Non-pigmented ciliary epithelial cell (primary cell): ENCODE results near the gene PDIA5.

Source experiments
- DNase-seq: peaks from one replicate; pipeline ENCODE4 v3.0.0-alpha.2; 2010; ENCODE audit warnings: low read depth

The PDIA5 gene

DNA sequence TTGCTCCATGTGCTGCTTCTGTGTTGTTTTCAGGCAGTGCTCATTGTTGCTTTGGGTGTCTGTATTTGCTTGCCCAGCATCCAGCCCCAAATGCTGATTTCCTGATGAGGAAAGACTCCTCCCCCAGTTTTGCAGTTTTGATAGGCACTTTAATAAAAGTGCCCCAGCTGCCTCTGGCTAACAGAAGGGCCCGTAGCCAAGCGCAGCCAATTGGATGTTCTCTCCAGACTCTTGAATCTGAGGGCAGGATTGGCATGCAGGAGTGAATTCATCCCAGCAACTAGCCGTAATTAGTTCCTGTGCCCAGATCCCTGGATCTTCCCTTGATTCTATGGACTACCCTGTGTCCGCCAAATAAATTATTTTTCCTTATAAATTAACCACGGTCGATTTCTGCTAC, 24.4 kb upstream of the PDIA5 start:
- DNase-seq: no peak

DNA sequence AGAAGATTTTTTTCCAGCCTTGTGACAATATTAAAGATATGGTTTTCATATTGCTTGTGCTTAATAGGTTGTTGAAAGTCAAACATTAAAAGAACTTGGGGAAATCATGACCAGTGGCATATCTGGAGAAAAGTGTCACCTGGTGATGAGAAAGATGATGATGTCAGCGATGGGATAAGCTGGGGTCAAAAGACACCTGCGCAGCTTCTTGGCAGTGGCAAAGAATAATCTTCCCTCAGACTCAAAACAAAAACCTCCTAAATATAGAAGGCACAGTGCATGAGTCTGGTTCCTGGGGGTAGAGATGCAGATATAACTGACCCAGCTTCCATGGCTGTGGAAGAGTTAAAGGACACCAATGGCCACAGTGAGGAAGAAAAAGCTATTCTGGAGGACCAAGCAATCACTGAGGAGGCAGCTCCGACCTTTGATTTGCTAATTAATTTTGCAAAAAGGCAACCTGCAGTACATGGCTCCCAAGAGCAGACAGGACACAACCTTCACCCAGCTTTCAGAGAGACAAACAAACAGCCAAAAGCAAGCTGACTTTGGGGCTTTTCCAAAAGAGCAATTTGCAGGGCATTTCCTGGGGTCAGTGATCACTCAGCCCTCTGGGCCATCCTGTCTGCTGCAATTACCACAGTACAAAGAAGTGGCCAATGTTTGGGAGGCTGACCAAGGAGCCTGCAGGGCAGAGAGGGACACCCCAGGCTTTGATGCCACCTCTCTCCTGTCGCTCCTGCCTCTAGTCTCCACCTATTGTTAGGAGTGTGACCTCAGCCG, 21.7 kb upstream of the PDIA5 start:
- DNase-seq: no peak

DNA sequence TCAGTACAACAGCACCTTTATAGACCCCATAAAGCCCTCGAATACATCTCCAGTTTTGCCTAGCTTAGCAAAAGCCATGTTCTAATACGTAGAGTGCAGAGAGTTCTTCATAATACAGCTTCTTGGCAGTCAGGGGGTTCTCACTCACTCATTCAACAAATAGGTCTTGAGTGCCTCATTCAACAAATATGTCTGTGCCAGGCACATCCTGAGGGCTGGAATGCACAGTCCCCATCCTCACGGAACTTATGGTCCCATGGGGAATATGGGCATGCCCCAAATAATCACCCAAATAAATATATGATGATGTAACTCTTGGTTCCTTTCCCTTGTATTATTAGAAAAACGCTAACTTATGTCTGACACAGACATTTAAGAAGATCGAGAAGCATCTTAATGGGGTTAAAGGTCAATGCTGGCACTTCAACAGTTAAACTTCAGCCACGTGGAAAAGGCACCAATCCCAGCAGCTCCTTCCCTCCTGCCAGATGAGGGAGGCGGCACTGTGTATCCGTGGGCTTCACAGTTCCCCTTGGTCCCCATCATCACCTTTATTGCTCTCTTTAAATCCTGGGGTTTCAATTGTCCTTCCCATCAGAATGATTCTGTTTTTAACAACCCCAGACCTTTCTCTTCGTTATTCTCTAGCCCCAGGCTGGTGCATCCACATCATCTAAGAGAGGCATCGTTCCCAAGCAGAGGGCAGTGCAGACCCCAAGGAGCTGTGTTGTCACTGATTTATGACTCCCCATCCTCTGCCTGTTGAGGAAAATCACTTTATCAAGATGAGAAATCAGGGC, 20.4 kb upstream of the PDIA5 start:
- no peak for DNase-seq

DNA sequence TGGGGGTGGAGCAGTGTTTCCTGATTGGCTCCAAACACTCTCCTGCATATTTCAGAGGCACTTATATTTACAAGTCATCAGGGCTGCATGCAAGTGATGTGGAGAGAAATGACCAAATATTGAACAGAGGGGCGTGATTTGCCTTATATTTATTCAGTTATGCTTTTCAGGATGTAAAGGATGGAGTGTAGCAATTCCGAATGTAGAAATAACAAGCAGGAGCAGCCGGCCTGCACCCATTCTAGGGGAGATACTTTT, 19.8 kb upstream of the PDIA5 start:
- no peak for DNase-seq

DNA sequence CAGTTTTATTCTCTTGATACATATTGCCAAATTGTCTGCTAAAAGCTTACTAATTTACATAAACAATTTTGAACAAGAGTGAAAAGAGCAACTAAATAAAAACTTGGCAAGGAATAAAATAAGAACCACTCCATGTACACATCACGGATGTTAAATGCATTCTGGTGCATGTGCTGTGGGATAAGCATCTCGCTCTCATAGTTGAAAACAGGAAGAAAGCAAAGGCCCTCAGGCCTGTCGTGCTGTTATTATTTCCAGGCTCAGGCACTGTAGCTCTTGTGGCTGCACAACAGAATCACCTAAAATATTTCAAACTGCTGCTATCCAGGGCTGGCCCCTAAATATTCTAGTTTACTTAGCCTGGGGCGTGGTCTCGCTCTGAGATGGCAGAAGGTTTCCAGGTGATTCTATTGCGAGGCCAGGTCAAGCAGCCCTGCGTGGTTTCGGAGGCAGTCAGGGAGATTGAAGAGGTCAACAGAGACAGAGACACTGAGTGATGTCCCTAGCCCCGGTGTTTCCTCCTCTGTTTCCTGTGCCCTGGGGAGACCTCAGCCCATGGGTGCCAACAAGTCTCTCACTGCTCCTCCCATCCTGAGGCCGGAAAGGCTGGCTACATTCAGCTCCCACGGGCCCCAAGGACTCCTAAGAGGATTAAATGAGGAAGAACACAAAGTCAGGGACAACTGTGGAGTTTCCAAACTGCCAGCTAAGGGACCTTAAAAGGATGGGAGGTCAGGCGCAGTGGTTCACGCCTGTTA, 18.2 kb upstream of the PDIA5 start:
- no peak for DNase-seq

DNA sequence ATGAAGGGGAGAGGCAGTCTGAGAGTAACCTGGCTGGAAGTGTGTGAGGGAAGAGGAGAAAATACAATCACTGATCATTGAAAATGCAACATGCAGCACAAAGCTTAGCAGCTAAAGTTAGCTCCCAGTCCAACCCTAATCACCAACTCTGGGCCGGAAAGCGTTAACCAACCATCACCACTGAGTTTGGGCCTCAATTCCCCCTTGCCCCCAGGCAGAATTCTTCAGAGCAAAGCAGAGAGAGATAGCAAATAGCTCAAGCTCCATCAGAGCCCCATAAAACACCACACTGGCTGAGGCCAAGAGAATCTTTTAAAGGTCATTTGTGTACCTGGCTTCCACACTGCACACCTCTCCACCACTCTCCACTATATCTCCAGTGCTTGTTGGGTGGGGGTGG, 16.2 kb upstream of the PDIA5 start:
- DNase-seq: no peak

DNA sequence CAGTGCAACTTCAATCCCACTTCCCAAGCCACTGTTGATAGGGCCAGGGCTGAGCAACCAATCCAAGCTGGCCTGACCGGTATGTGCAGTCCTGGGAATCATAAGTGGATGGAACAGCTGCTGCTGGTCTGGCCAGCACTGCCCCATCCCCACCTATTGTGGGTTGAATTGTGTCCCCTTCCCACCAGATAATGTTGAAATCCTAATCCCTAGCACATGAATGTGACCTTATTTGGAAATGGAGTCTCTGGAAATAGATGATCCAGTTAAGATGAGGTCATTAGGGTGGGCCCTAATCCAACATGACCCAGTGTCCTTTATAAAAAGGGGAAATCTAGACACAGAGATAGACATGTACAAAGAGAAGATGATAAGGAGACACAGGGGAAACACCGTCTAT, 13.7 kb upstream of the PDIA5 start:
- no peak for DNase-seq

DNA sequence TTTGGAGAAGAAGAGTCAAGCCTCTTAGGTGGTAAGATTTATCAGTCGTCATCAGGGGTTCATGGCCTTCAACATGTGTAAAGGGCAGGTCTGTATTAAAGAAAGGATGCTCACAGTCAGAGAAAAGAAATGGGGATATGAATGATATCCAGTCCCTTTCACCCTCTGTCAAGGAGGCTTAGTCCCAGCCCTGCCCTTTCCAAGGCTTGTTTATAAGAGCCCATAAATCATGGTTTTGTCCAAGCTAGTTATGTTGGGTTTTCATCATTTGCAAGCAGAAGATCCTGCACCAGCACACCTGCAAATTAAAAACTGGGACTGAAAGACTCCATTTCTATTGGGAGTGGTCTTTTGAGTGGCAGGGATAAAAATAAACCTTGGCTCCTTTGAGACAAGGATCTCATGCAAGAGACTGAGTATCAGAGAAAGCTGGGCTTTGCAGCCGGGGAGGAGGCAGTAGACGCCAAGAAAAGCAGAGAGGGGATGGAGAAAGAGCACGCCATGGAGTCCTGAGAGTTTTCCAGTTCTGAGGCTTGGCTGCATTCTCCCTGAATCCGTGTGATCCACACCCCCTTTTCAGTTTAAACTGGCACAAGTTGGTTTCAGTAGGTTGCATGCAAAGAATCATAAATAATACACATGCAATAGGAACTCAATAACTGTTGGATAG, 12.6 kb upstream of the PDIA5 start:
- no peak for DNase-seq

DNA sequence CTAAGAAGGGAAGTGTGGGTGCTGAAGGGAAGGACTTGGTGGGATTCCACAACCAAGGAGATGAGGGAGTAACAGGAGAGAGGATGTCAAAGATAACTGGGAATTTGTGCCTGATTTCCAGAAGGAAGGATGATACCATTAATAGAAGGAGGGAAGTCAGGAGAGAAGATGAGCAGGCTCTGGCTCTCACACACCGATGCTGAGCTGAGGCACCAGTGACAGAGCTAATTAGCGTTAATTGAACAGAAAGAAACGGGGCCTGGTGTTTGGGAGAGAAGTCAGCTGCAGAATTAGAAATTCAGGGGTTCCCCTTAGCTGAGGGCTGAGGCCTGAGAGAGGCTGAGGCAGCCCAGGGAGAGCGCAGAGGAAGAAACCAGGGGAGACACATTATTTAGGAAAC, 11.9 kb upstream of the PDIA5 start:
- no peak for DNase-seq

DNA sequence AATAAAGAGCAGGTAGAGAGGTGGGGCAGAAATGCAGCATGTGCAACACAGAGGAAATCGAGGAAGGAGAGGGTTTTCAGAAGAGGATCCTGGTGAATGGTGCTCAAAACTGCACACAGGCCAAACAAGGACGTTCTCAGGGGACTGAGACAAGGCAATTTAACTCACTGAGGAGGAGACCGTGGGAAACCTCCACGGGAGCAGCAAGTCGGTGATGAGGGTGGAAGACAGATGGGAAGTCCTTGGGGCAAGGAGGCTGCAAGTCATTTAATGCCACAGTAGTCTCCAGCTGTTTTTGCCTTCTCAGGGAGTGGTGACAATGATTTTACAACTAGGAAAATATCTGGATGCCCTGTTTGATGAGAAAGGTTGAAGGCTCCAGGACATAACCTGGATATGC, 11.5 kb upstream of the PDIA5 start:
- DNase-seq: no peak

DNA sequence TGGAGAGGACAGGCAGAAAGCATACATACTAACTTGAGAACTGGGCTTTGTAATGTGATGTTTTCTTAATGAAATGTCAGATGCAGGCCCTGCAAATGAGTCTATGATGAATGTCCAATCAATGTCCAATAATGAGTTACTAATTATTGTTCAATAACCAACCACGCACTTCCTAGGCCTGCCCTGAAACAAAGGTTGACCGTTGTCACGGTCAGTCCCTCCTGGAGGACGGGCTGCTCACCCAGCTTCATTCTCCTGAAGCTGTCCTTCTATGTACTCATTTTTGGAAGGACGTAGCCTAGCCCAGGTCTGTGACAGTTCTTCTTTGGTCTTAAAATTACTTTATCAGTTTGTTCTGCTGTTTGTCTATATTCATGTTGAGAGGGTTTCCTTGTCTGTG, 8.3 kb upstream of the PDIA5 start:
- no peak for DNase-seq

DNA sequence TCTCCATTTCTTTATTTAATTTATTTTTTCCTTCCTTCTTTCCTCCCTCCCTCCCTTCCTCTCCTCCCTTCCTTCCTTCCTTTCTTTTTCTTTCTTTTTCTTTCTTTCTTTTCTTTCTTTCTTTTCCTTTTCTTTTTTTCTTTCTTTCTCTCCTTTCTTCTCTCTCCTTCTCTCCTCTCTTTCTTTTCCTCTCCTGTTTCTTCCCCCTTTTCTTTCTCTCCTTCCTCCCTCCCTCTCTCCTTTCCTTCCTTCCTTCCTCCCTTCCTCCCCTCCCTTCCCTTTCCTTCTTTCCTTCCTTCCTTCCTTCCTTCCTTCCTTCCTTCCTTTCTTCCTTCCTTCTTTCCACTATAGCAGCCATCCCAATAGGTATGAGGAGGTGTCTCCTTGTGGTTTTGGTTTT, 6.8 kb upstream of the PDIA5 start:
- no peak for DNase-seq

DNA sequence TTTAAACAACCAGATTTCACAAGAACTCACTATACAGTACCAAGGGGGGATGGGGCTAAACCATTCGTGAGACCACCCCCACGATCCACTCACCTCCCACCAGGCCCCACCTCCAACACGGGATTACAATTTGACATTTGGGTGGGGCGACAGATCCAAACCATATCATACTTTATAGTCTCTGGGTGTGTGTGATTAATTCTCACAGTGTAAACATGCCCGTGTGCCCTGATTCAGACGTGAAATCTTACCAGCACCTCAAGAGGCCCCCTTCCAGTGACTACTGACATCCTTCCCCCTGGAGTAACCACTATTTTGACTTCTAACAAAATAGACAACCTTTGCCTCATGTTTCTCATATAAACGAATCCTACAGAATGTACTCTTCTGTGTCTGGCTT, 5.0 kb upstream of the PDIA5 start:
- DNase-seq: no peak

DNA sequence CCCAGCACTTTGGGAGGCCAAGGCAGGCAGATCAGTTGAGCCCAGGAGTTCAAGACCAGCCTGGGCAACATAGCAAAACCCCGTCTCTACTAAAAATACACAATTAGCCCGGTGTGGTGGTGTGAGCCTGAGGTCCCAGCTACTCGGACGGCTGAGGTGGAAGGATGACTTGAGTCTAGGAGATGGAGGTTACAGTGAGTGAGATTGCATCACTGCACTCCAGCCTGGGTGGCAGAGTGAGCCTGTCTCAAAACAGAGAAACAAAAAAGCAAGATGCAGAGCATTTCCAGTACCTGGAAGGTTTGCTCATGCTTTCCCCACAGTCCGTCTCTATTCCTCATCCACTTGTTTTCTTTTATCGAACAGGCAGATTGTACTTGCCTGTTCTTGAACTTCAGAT, 3.8 kb upstream of the PDIA5 start:
- DNase-seq: no peak

DNA sequence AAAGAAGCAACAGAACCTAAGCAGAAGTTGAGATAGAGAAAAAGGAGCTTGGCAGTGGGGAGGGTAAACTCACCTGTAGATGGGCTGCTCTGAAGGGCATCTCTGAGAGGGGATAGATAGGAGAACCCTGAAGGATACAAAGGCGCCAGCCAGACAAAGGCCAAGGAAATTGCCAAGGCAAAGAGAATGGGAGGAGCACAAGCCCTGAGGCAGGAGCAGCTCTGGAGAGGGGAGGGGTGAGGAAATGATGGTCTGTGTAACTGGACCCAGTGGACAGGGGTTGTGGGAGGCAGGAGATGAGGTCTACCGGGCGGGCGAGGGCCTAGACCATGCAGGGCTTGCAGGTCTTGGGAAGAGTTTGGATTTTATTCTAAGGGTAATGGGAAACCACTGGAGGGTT, 2.3 kb upstream of the PDIA5 start:
- DNase-seq: no peak

DNA sequence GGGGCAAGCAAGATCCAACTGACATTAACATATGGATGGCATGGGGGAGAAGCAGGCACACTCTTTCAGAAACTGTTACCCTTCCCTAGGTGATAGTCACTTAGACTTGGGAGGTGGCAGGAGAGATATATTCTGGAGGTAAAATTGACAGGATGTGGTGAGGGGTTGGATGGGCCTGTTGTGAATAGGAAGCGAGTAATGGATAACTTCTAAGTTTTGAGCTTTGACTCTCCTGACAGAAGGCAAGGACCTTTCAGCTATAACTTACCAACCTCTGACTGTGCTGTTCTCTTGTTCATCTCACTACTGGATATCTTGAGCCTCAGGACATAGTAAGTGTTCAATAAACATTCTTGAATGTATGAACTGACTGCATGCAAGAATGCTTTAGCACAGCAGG, 1.9 kb upstream of the PDIA5 start:
- no peak for DNase-seq

DNA sequence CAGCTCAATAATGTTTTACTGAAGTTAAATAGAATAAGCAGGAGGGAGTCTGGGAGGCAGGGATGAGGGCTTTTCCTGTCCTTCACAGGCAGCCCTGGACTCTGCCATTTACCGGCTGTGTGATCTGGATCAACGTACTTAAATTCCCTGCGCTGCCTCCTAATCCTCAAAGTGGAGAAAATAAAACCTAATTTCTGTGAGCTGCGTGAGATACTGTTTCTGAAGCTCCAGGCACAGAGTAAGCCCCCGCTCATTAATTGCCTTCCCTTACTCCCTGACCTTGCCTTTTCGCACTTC, 278 bp upstream of the PDIA5 start:
- no peak for DNase-seq

DNA sequence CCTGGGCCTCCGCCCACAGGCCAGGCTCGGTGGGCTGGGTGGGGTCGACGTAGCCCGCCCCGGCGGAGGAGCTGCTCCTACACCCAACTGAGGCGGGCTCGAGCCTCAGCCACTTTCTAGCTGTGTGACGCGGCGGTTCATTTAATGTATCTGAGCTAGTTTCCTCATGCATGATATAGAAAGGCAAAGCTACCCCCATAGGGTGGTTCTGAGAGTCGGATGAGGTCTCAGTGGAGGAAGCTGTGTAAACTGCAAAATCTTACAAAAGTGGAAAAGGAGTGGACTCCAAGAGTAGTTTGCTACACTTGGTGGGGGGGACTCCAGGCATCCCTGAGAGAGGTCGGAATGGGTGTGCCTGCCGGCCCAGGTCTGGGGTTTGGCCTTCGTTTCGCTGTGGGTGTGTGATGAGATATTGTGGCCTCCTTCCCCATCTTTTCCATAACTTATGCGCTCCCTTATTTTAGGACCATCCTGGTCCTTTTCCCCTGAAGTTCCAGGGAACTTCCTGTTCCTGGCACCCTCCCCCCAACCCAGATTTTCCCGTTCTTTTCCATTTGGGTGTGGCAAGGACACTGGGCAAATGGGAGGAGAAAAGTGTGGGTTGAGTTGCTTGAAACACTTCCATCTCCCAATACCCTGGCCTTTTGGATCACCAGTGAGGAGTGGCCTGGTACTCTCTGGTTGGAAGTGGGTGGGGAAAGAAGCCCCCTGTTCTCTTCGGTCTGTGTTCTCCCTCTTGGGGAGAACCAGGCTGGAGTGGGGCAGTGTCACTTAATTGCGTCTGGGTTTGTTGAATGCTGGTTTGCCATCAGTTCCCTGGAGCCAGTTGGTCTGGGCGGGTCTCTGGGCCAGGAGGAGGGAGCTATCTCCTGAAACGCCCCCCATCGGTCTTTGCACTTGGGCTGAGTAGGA, 1.1 kb downstream of the PDIA5 start:
- no peak for DNase-seq

DNA sequence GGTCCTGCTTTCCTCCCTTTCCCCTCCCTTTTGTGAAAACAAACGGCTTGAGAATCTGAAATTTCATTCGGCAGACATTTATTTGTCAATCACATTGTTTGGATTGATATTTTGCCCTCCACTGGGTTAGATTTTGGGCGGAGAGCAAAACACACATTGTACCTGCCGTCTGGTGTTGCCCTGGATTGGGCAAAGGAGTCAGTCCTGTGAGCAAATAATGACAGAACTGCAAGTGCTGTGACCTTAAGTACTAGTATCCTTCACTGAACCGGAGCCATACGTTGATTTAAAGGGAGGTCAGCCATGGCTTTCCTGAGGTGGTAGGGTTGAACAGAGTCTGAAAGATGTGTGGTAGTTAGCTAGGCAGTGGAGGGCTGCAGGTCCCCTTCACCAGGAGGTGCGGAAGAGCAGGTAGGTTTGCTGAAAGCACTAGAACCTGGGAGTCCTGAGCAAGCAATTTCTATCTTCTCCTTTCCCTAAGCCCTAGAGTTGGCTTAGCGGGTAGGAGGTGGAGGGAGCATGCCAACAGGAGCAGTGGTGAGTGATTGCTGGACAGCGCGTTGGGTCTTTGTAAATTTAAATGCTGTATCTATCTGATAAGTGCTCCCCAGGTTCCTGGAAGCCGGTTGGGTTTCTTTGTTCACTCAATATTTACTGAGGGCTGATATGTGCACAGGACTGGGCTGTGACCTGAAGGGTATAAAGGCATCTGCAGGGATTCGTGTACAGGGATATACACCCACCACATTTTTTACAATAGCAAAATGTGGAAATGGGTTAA, 2.0 kb downstream of the PDIA5 start:
- DNase-seq: no peak

DNA sequence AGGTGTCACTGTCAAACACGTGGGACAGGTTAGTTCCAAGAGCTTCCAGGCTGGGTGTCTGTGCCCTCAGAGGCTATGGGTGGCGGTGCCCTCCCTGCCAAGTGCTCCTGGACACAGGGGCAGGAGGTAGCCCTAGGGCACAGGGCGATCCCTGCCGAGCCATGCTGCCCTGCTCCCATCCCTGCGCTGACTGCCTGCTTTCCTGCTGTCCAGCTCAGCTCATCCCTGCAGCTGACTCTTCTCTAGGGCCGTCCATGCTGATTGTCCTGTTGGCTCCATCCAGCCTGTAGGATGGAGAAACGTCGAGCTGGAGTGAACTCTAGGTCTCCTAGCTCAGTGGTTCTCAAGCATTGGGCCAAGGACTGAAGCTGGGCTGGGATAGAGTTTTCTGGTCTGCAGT, 3.7 kb downstream of the PDIA5 start:
- no peak for DNase-seq

DNA sequence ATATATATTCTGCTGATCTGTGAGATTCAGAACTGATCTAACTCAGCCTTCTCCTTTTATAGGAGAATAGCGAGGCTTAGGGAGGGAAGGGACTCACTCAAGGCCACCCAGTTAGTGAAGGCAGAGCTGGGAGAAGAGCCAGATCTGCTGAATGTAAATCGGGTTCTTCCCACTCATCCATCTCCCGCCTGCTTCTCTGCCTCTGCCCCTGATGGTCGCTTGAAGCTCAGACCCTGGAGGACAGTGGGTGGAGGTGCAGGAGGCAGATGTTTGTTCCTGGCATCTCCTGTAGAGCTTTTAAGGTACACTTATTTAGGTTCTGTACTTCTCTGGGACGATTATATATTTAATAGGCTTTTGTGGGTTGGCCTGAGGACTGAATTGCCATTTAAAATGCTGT, 4.3 kb downstream of the PDIA5 start:
- DNase-seq: no peak
